ENCODE measurements around the gene ACACB. TPM values are rescaled to one million over a fixed set of nuclear protein-coding genes. Genes with fewer than 3 reads are reported as not detected.

The ACACB gene
- total RNA-seq, 1 donor from 2014 or later, result 1.7 TPM

DNA sequence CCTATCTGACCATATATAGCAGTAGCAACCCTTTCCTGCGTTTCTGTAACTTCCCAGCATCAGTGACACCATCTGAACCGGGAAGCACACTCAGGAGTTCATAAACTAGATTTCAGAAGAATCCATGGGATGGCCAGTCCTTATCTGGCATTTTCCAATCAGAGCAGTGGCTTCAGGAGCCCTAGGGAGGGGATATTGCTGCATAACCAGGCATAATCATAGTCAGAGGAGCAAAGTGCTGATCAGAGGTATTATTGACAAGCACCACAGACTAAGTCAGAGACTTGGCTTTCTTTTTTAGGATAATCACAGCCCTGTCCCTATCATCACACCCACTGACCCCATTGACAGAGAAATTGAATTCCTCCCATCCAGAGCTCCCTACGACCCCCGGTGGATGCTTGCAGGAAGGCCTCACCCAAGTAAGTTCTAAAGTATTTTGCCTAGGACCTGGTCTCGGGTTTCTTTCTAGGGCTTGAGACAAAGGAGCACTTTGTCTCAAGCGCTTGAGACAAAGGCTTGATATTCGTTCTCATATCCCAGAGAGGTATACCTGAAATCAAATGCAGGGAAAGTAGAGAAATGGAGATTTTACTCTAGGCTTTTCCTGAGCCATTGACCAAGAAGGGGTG lies 137.6 kb downstream of the ACACB start:
- Mint-ChIP-seq H3K4me1 (ENCODE audit: unreplicated experiment) (no peaks in the 10 kb centered on the region), H3K36me3 (ENCODE audit: low read depth, unreplicated experiment) (peaks cover 8% of the 10 kb centered on the region), H3K9me3 (ENCODE audit: unreplicated experiment) (no peaks in the 10 kb centered on the region), H3K4me3 (ENCODE audit: unreplicated experiment) (no peak overlapping the region), H3K27ac (ENCODE audit: unreplicated experiment) (no peak overlapping the region), H3K27me3 (ENCODE audit: unreplicated experiment) (peaks cover 4% of the 10 kb centered on the region)
- no peak for DNase-seq (ENCODE audit: low spot score)
- TF ChIP-seq, protein P1, sequence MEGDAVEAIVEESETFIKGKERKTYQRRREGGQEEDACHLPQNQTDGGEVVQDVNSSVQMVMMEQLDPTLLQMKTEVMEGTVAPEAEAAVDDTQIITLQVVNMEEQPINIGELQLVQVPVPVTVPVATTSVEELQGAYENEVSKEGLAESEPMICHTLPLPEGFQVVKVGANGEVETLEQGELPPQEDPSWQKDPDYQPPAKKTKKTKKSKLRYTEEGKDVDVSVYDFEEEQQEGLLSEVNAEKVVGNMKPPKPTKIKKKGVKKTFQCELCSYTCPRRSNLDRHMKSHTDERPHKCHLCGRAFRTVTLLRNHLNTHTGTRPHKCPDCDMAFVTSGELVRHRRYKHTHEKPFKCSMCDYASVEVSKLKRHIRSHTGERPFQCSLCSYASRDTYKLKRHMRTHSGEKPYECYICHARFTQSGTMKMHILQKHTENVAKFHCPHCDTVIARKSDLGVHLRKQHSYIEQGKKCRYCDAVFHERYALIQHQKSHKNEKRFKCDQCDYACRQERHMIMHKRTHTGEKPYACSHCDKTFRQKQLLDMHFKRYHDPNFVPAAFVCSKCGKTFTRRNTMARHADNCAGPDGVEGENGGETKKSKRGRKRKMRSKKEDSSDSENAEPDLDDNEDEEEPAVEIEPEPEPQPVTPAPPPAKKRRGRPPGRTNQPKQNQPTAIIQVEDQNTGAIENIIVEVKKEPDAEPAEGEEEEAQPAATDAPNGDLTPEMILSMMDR (IDR thresholded peaks at IDR 0.05; ENCODE audit: unreplicated experiment), result no peak

DNA sequence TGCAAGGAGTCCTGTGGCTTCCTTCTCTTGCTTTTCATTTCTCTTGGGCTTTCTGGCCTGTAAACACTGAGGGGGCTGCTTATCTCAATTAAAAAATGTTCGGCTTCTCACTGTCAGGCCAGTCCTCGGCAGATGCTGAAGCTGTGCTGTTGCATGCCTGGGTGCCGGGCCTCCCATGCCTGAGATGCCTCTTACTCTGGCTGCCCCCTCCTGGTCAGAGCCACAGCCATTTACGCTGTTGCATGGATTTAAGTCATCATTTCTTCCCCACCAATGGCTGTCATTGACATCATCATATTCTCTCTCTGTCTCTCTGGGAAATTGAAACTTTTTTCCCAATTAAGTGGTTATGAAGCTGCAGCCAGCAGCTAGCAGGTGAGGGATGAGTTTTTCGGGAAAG lies 139.0 kb downstream of the ACACB start:
- H3K4me3 Mint-ChIP-seq (ENCODE audit: unreplicated experiment), result no peak overlapping the region
- peaks cover 2% of the 10 kb centered on the region for H3K4me1 Mint-ChIP-seq (ENCODE audit: unreplicated experiment)
- DNase-seq (ENCODE audit: low spot score), result peak; percentile 35
- H3K9me3 Mint-ChIP-seq (ENCODE audit: unreplicated experiment), result no peaks in the 10 kb centered on the region
- H3K27ac Mint-ChIP-seq (ENCODE audit: unreplicated experiment), result no peak overlapping the region
- TF ChIP-seq, protein P1 (IDR thresholded peaks at IDR 0.05; ENCODE audit: unreplicated experiment), result no peak
- peaks cover 3% of the 10 kb centered on the region for H3K27me3 Mint-ChIP-seq (ENCODE audit: unreplicated experiment)
- peaks cover 8% of the 10 kb centered on the region for H3K36me3 Mint-ChIP-seq (ENCODE audit: low read depth, unreplicated experiment)

DNA sequence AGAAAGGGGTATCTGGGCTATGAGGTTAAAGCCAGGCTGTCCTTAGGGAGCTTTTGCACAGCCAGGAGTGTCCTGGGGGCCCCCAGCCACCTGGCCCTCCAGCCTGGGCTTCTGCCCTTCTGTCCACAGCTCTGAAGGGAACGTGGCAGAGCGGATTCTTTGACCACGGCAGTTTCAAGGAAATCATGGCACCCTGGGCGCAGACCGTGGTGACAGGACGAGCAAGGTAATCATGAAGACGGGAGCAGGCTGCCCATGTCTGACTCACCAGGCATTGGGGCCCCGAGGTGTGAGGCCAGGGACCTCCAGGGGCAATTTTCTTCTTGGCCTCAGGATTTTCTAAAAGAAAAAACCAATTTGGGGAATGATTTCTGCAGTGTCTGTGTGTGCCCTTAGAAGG lies 139.6 kb downstream of the ACACB start:
- no peak overlapping the region for H3K27ac Mint-ChIP-seq (ENCODE audit: unreplicated experiment)
- TF ChIP-seq, protein P1 (IDR thresholded peaks at IDR 0.05; ENCODE audit: unreplicated experiment), result no peak
- H3K4me1 Mint-ChIP-seq (ENCODE audit: unreplicated experiment), result peaks cover 2% of the 10 kb centered on the region
- no peak for DNase-seq (ENCODE audit: low spot score)
- H3K9me3 Mint-ChIP-seq (ENCODE audit: unreplicated experiment), result no peaks in the 10 kb centered on the region
- H3K4me3 Mint-ChIP-seq (ENCODE audit: unreplicated experiment), result no peak overlapping the region
- peaks cover 8% of the 10 kb centered on the region for H3K36me3 Mint-ChIP-seq (ENCODE audit: low read depth, unreplicated experiment)
- H3K27me3 Mint-ChIP-seq (ENCODE audit: unreplicated experiment), result peaks cover 2% of the 10 kb centered on the region

DNA sequence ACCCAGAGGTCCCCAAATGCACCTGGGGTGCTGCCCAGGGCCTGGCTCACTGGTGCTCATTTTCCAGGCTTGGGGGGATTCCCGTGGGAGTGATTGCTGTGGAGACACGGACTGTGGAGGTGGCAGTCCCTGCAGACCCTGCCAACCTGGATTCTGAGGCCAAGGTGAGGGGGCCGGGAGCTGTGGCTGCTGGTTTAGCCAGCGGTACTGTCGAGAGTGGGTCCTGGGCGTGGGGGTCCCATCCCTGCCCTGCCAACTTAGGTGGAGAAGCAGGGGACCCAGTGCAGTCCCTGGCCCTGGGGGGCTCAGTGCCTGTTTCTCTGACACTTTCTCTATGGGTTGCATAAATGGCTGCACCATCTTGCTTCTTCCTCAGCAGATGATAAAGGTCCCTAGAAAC lies 141.8 kb downstream of the ACACB start:
- no peak for DNase-seq (ENCODE audit: low spot score)
- H3K36me3 Mint-ChIP-seq (ENCODE audit: low read depth, unreplicated experiment), result peaks cover 7% of the 10 kb centered on the region
- no peak overlapping the region for H3K4me3 Mint-ChIP-seq (ENCODE audit: unreplicated experiment)
- no peak overlapping the region for H3K27ac Mint-ChIP-seq (ENCODE audit: unreplicated experiment)
- no peaks in the 10 kb centered on the region for H3K9me3 Mint-ChIP-seq (ENCODE audit: unreplicated experiment)
- peaks cover 3% of the 10 kb centered on the region for H3K27me3 Mint-ChIP-seq (ENCODE audit: unreplicated experiment)
- H3K4me1 Mint-ChIP-seq (ENCODE audit: unreplicated experiment), result peaks cover 2% of the 10 kb centered on the region
- TF ChIP-seq, protein P1 (IDR thresholded peaks at IDR 0.05; ENCODE audit: unreplicated experiment), result no peak

DNA sequence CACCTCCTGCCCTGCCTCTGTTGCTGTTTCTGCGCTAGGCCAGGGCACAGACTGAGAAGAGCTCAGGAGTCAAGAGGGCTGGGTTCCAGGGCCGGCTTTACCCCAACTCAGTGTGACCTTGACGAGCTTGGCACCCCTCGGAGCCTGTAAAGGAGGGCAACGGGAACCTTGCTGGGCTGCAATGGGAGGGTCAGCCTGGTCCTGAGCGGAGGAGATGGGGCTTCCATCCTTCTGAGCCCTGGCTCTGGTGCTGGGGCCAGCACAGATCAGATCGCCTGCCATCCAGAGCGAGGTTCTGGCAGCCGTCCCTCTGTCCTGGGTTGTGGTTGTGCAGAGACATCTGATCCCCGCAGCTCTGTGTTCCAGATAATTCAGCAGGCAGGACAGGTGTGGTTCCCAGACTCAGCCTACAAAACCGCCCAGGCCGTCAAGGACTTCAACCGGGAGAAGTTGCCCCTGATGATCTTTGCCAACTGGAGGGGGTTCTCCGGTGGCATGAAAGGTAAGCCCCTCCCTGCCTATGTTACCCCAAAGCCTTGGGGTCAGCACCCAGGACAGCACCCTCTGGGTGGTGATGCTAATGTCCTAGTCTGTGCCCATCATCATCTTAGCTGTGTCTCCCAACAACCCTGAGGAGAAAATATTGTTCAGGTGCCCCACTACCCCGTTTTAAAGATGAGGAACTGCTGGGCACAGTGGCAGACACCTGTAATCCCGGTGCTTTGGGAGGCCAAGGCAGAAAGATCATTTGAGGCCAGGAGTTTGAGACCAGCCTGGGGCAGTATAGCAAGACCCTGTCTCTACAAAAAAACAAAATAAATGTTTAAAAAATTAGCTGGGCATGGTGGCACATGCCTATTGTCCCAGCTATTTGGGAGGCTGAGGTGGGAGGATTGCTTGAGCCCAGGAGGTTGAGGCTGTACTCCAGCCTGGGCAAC lies 142.5 kb downstream of the ACACB start:
- Mint-ChIP-seq H3K27me3 (ENCODE audit: unreplicated experiment) (peaks cover 3% of the 10 kb centered on the region), H3K4me1 (ENCODE audit: unreplicated experiment) (peaks cover 2% of the 10 kb centered on the region), H3K4me3 (ENCODE audit: unreplicated experiment) (no peak overlapping the region), H3K27ac (ENCODE audit: unreplicated experiment) (no peak overlapping the region), H3K36me3 (ENCODE audit: low read depth, unreplicated experiment) (peaks cover under 1% of the 10 kb centered on the region), H3K9me3 (ENCODE audit: unreplicated experiment) (no peaks in the 10 kb centered on the region)
- TF ChIP-seq, protein P1 (IDR thresholded peaks at IDR 0.05; ENCODE audit: unreplicated experiment), result no peak
- no peak for DNase-seq (ENCODE audit: low spot score)
